ENCODE data around the gene KRTCAP2.

Gene KRTCAP2

DNA sequence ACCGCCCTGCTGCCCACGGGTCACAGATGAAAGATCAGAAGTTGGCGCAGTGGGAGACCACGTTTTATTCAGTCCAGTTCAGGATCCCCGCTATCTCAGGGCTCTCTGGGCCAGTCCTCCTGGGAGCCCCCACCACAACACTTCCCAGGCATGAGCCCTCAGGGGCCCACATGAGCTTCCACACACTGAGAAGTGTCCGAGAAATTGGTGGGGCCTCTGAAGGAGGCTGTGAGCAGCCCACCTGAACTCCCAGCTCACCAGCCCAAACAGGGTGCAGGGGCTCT, 12.6 kb upstream of the KRTCAP2 start:
- in situ Hi-C loops (cut with HindIII; ENCODE audit: low pct_unique_long_range_greater_than_20kb, low sequenced_read_pairs), result no loop called here
- TF ChIP-seq JUND (IDR thresholded peaks at IDR 0.05; ENCODE audit: low read depth), result no peak
- no peak for DNase-seq (ENCODE audit: low read depth in 1 of 2, low spot score in 1 of 2)

GRCh38 chr1:155184835-155185782, 12.0 kb upstream of the KRTCAP2 start:
- no peak for TF ChIP-seq JUND (IDR thresholded peaks at IDR 0.05; ENCODE audit: low read depth)
- in situ Hi-C loops (cut with HindIII; ENCODE audit: low pct_unique_long_range_greater_than_20kb, low sequenced_read_pairs), result no loop called here
- DNase-seq (ENCODE audit: low read depth in 1 of 2, low spot score in 1 of 2), result peak in 1 of 2 experiments; percentile 67

DNA sequence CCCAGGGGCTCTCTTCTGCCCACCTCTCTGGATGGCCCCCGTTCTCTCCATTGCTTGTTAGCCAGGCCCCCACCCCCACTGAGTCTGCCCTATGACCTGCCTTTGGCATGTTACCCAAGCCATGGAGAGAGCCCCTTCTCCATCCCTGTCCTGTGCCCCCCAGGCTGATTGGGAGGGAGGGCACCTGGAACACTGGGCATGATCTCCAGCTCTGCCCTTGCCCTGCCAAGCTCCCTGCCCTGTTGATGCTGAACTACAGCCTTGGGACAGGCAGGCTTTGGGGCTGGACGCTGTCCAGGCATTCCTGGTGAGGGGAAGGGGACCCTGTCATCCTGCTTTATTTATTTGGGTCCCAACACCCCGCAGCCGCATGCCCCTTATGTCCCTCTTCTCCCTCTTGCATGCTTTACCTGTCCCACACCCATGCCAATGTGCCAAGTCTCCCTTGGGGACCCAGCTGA, 11.3 kb upstream of the KRTCAP2 start:
- peak in 1 of 2 experiments; percentile 67 for DNase-seq (ENCODE audit: low read depth in 1 of 2, low spot score in 1 of 2)
- in situ Hi-C loops (cut with HindIII; ENCODE audit: low pct_unique_long_range_greater_than_20kb, low sequenced_read_pairs), result no loop called here
- no peak for TF ChIP-seq JUND (IDR thresholded peaks at IDR 0.05; ENCODE audit: low read depth)

- no peak for TF ChIP-seq JUND (IDR thresholded peaks at IDR 0.05; ENCODE audit: low read depth)
- in situ Hi-C loops (cut with HindIII; ENCODE audit: low pct_unique_long_range_greater_than_20kb, low sequenced_read_pairs), result no loop called here
Observed at GRCh38 chr1:155183775-155184221, 10.7 kb upstream of the KRTCAP2 start.

DNA sequence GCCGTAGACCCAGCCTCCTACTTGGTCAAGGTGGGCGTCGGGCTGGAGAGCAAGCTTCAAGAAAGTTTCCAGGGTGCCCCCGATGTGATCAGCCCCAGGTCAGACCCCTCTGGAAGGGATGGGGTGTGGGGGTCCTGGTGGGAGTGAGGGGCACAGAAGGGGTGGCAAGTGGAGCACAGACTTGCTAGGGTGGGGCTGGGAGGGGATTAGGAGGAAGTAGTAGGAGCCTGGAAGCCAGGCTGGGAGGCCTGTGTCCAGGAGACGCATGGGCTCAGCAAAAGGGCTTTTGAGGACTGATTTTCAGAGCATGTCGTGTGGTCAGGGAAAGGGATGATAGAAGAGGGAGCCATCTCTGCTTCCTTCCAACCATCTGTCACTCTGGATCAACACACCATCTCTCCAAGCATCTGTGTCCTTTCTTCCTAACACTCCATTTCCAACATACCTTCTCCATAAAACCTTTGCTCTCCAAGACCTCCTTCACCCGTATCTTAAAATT, 9.0 kb upstream of the KRTCAP2 start:
- TF ChIP-seq JUND (IDR thresholded peaks at IDR 0.05; ENCODE audit: low read depth), result no peak
- in situ Hi-C loops (cut with HindIII; ENCODE audit: low pct_unique_long_range_greater_than_20kb, low sequenced_read_pairs), result no loop called here

More at GRCh38 chr1:155183775-155184221, 10.7 kb upstream of the KRTCAP2 start:
- no peak for DNase-seq (ENCODE audit: low read depth in 1 of 2, low spot score in 1 of 2)

DNA sequence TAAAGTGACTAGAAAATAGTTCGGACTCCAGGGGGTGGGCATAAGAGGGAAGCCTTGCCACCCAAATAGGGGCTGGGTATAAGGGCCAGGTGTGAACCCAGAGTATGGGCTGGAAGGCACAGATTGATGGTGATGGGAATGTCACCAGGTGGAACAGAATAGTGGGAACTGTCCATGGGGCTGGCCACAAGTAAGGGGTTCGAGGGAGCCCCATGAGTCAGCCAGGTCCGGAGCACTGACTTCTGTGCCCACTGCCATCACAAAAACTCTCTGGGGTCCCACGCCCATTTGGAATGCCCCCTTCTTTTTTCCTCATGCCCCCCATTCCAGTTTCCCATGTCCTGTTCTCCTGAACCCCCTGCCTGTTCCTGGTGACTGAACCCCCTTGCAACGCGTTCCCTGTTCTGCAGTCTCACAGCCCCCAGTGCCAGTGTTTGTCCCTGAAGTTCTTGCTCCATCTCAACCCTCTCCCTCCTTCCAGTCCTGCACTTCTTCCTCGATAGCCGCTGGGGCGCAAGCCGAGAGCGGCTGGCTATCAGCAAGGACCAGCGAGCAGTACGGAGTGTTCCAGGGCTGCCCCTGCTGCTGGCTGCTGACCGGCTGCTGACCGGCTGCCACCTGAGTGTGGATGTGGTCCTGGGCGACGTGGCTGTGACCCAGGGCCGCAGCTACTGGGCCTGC, 8.4 kb upstream of the KRTCAP2 start:
- in situ Hi-C loops (cut with HindIII; ENCODE audit: low pct_unique_long_range_greater_than_20kb, low sequenced_read_pairs), result no loop called here
- no peak for DNase-seq (ENCODE audit: low read depth in 1 of 2, low spot score in 1 of 2)
- no peak for TF ChIP-seq JUND (IDR thresholded peaks at IDR 0.05; ENCODE audit: low read depth)

More for the DNA sequence above, 9.0 kb upstream of the KRTCAP2 start:
- DNase-seq (ENCODE audit: low read depth in 1 of 2, low spot score in 1 of 2), result peak in 1 of 2 experiments; percentile 29

DNA sequence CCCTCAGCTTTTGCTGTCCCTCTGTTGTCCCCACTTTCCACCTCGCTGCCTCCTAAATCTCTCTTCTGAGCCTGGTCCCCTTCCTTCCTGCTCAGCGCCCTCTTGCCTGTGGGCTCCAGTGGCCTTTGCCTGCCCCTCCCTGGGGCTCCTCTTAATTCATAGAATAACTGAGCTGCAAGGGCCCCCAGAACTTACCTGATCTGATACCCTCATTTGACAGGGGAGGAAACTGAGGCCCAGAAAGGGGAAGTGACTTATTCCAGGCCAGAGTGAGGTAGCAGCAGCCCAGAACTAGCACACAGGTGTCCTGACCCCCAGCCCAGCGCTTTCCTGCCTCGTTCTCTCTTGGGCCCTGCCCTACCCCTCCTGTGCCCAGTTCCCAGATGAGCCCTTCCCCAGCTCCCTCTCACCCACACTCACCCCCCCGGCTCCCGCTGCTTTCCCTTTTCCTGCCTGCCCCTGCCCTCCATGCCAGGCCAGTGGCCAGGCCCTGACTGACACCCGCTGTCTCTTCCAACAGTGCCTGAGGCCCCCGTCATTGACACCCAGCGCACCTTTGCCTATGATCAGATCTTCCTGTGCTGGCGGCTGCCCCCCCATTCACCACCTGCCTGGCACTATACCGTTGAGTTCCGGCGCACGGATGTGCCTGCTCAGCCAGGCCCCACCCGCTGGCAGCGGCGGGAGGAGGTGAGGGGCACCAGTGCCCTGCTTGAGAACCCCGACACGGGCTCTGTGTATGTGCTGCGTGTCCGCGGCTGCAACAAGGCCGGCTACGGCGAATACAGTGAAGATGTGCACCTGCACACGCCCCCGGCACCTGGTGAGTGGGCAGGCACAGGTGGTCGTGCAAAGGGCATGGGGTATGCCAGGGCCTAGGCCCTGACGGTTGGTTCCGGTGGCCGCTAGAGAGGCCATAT, 6.3 kb upstream of the KRTCAP2 start:
- in situ Hi-C loops (cut with HindIII; ENCODE audit: low pct_unique_long_range_greater_than_20kb, low sequenced_read_pairs), result no loop called here
- peak in 1 of 2 experiments; percentile 33 for DNase-seq (ENCODE audit: low read depth in 1 of 2, low spot score in 1 of 2)
- no peak for TF ChIP-seq JUND (IDR thresholded peaks at IDR 0.05; ENCODE audit: low read depth)

GRCh38 chr1:155178441-155179111, 5.5 kb upstream of the KRTCAP2 start:
- no peak for TF ChIP-seq JUND (IDR thresholded peaks at IDR 0.05; ENCODE audit: low read depth)
- peak in 1 of 2 experiments; percentile 35 for DNase-seq (ENCODE audit: low read depth in 1 of 2, low spot score in 1 of 2)
- in situ Hi-C loops (cut with HindIII; ENCODE audit: low pct_unique_long_range_greater_than_20kb, low sequenced_read_pairs), result no loop called here

DNA sequence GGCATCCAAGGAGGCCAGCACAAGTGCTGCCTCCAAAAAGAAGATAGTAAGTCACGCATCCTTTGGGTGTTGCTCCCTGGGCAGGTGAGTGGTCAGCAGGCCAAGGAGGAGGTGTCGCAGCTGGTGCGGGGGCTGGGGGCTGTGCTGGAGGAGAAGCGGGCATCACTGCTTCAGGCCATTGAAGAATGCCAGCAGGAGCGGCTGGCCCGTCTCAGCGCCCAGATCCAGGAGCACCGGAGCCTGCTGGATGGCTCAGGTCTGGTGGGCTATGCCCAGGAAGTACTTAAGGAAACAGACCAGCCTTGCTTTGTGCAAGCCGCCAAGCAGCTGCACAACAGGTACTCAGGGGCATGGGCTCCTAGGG, 4.8 kb upstream of the KRTCAP2 start:
- TF ChIP-seq JUND (IDR thresholded peaks at IDR 0.05; ENCODE audit: low read depth), result no peak
- DNase-seq (ENCODE audit: low read depth in 1 of 2, low spot score in 1 of 2), result no peak
- in situ Hi-C loops (cut with HindIII; ENCODE audit: low pct_unique_long_range_greater_than_20kb, low sequenced_read_pairs), result no loop called here

GRCh38 chr1:155177192-155177917, 4.3 kb upstream of the KRTCAP2 start:
- in situ Hi-C loops (cut with HindIII; ENCODE audit: low pct_unique_long_range_greater_than_20kb, low sequenced_read_pairs), result no loop called here
- peak; percentile 95 for DNase-seq (ENCODE audit: low read depth in 1 of 2, low spot score in 1 of 2)
- TF ChIP-seq JUND (IDR thresholded peaks at IDR 0.05; ENCODE audit: low read depth), result no peak; the same call in 1 of the 2 replicates

GRCh38 chr1:155176544-155177071, 3.5 kb upstream of the KRTCAP2 start:
- no peak for TF ChIP-seq JUND (IDR thresholded peaks at IDR 0.05; ENCODE audit: low read depth)
- peak; percentile 91 to 96 for DNase-seq (ENCODE audit: low read depth in 1 of 2, low spot score in 1 of 2)
- in situ Hi-C loops (cut with HindIII; ENCODE audit: low pct_unique_long_range_greater_than_20kb, low sequenced_read_pairs), result no loop called here

All from T47D (cell line).